Breast epithelium (tissue), 3 donors: Measurements from ENCODE around the gene DPYD.

ENCODE experiments used
- POLR2AphosphoS5 ChIP-seq, 3 donors: sonication (generic); formaldehyde crosslinking; IDR thresholded peaks; one replicate each; pipeline ENCODE4 v1.6.1; 2017; ENCODE audit warnings: antibody characterized with exemption in 3 of 3
- TF ChIP-seq, protein P1 (sequence below), 3 donors: fragments of 450-650 bp; IDR thresholded peaks; one replicate each; pipeline ENCODE4 v1.5.1; 2016 to 2017; ENCODE audit warnings: antibody characterized with exemption in 3 of 3, mild to moderate bottlenecking in 3 of 3, moderate library complexity in 3 of 3

DNA sequence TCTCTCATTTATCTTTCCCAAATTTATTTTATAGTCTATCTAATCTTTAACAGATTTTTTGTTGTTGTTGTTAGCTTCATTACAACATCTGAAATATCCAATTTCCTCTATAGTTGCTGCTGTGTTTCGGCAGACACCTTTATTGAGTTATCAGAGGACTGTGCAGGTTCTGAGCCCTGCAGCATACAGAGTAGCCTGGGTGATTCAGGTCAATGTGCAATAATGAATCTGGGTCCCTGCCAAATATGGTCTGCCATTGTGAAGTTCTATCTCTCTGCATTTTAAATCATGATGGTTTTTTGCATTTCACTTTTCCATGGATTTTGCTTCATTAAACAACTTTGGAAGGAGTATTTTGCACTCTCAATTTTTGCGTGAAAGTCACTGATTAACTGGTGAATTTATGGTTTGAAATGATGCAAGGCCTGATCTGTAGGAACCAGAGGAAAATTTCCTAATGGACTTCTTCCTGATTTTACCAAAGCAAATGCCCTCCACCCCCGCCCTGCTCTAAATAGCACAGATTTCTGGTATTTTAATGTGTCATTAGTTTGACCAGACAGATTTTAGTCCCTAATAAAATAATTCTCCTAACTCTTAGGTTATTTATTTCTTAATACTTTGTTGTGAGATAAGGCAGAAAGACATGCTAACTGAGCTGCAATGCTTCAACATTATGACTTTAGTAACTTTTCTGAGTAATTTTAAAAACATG is 797.0 kb downstream of the DPYD start:
- TF ChIP-seq, protein P1, sequence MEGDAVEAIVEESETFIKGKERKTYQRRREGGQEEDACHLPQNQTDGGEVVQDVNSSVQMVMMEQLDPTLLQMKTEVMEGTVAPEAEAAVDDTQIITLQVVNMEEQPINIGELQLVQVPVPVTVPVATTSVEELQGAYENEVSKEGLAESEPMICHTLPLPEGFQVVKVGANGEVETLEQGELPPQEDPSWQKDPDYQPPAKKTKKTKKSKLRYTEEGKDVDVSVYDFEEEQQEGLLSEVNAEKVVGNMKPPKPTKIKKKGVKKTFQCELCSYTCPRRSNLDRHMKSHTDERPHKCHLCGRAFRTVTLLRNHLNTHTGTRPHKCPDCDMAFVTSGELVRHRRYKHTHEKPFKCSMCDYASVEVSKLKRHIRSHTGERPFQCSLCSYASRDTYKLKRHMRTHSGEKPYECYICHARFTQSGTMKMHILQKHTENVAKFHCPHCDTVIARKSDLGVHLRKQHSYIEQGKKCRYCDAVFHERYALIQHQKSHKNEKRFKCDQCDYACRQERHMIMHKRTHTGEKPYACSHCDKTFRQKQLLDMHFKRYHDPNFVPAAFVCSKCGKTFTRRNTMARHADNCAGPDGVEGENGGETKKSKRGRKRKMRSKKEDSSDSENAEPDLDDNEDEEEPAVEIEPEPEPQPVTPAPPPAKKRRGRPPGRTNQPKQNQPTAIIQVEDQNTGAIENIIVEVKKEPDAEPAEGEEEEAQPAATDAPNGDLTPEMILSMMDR (IDR thresholded peaks at IDR 0.05) = no peak
- no peak for TF ChIP-seq POLR2AphosphoS5 (IDR thresholded peaks at IDR 0.05)
